Natural killer cell (primary cell): Measurements from ENCODE around the gene PEAK1. TPM values are rescaled to one million over a fixed set of nuclear protein-coding genes. Genes with fewer than 3 reads are reported as not detected.

ENCODE experiments used
- ATAC-seq, 3 donors: fragments of 150-1000 bp in 2 of 3; fragments of 200-7000 bp in 1 of 3; cut with Tn5 transposase; 1 replicate in 1 of 3; 2 replicates in 2 of 3; pipeline ENCODE4 v1.10.0; 2021; ENCODE audit warnings: mild to moderate bottlenecking in 2 of 3, moderate library complexity in 2 of 3
- DNase-seq, 2 donors: peaks; one replicate each; pipeline versions ENCODE4 v3.0.0 to v3.0.0-alpha.2; 2013 to 2021; ENCODE audit warnings: mixed read lengths in 1 of 2
- H3K27ac ChIP-seq: one replicate; pipeline ENCODE4 v1.5.1; 2013; ENCODE audit warnings: mild to moderate bottlenecking, low read length
- H3K27me3 ChIP-seq: one replicate; pipeline ENCODE4 v1.6.1; 2013; ENCODE audit warnings: low read length; ENCODE audit not compliant: control insufficient read depth, insufficient read depth
- H3K36me3 ChIP-seq: one replicate; pipeline ENCODE4 v1.6.1; 2013; ENCODE audit warnings: low read length; ENCODE audit not compliant: control insufficient read depth, insufficient read depth
- H3K4me1 ChIP-seq: one replicate; pipeline ENCODE4 v1.6.1; 2013; ENCODE audit warnings: low read length; ENCODE audit not compliant: control insufficient read depth, insufficient read depth
- H3K4me3 ChIP-seq: one replicate; pipeline ENCODE4 v1.5.1; 2013; ENCODE audit warnings: low read length
- H3K9me3 ChIP-seq: one replicate; pipeline ENCODE4 v1.6.1; 2013; ENCODE audit warnings: low read length; ENCODE audit not compliant: control insufficient read depth, insufficient read depth
- H3K27ac Mint-ChIP-seq, 2 donors: one replicate each; pipeline ENCODE4 v1.8.0; 2022; ENCODE audit warnings: mild to moderate bottlenecking in 2 of 2, mixed read lengths in 2 of 2, moderate library complexity in 1 of 2
- H3K27me3 Mint-ChIP-seq, 2 donors: one replicate each; pipeline ENCODE4 v1.8.0; 2022; ENCODE audit warnings: low read depth in 2 of 2, mixed read lengths in 2 of 2
- H3K36me3 Mint-ChIP-seq: one replicate; pipeline ENCODE4 v1.8.0; 2022; ENCODE audit warnings: mixed read lengths
- H3K4me1 Mint-ChIP-seq, 2 donors: one replicate each; pipeline ENCODE4 v1.8.0; 2022; ENCODE audit warnings: mixed read lengths in 2 of 2
- H3K4me3 Mint-ChIP-seq: one replicate; pipeline ENCODE4 v1.8.0; 2022; ENCODE audit warnings: mild to moderate bottlenecking, moderate library complexity, mixed read lengths
- H3K9me3 Mint-ChIP-seq, 2 donors: one replicate each; pipeline ENCODE4 v1.8.0; 2022; ENCODE audit warnings: mixed read lengths in 2 of 2
- WGBS: methylation state at CpG from one replicate; pipeline ENCODE4 v1.1.7; 2013; ENCODE audit warnings: missing lambda C conversion rate; ENCODE audit not compliant: insufficient coverage; 5-methylcytosine and 5-hydroxymethylcytosine counted together
- intact Hi-C: fragments of 100-400 bp; cut with micrococcal nuclease; formaldehyde crosslinking; loops from one replicate; pipeline ENCODE4 v1.14.2; 2022
- total RNA-seq, 4 donors: library from RNA; stranded (reverse); fragments of 120-200 nt in 1 of 4; gene quantifications; one replicate each; pipeline versions ENCODE4 v1.2.3 to v1.2.4, GENCODE V29; 2013 to 2022
- TF ChIP-seq, protein P1 (sequence below): fragments of 200-600 bp; IDR thresholded peaks from one replicate; pipeline ENCODE4 v1.8.0; 2022; ENCODE audit warnings: antibody characterized with exemption

PEAK1 gene
- total RNA-seq, 3 donors from 2014 or later (not counting 1 experiment from before 2014, with no cell fraction given), result 59.3 to 73.9 (median 69.1) TPM

GRCh38 chr15:77309392-77309791 lies 110.5 kb downstream of the PEAK1 start:
- TF ChIP-seq, protein P1, sequence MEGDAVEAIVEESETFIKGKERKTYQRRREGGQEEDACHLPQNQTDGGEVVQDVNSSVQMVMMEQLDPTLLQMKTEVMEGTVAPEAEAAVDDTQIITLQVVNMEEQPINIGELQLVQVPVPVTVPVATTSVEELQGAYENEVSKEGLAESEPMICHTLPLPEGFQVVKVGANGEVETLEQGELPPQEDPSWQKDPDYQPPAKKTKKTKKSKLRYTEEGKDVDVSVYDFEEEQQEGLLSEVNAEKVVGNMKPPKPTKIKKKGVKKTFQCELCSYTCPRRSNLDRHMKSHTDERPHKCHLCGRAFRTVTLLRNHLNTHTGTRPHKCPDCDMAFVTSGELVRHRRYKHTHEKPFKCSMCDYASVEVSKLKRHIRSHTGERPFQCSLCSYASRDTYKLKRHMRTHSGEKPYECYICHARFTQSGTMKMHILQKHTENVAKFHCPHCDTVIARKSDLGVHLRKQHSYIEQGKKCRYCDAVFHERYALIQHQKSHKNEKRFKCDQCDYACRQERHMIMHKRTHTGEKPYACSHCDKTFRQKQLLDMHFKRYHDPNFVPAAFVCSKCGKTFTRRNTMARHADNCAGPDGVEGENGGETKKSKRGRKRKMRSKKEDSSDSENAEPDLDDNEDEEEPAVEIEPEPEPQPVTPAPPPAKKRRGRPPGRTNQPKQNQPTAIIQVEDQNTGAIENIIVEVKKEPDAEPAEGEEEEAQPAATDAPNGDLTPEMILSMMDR, result no peak
- Histone ChIP-seq H3K9me3 (no peaks in the 10 kb centered on the region), H3K4me3 (no peak overlapping the region), H3K36me3 (no peaks in the 10 kb centered on the region), H3K27ac (no peak overlapping the region), H3K27me3 (no peaks in the 10 kb centered on the region), H3K4me1 (no peaks in the 10 kb centered on the region)
- Mint-ChIP-seq H3K4me1 (peaks cover 24 to 30% of the 10 kb centered on the region in 2 donors), H3K27me3 (no peaks in the 10 kb centered on the region), H3K36me3 (no peaks in the 10 kb centered on the region), H3K4me3 (no peak overlapping the region), H3K27ac (no peak overlapping the region), H3K9me3 (no peaks in the 10 kb centered on the region)
- ATAC-seq (no peak), DNase-seq (no peak)
- intact Hi-C loops, result no loop called here

DNA sequence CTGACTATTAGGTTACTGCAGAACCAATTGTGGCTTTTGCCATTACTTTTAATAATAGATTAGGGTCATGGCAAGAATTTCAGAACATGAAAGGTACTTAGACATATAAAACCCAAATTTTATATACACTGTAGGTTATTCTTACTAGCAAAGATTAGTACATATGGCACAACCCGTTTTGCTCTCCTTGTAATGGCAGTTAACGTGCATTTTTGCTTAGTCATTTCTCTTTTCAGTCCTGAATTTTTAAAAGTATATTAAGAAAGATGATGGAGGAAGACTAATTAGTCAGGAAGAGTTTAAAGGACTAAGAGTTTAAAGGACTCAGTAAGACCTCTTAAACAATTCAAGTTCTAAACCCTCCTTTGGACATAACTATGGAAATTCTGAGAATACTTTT lies 114.0 kb downstream of the PEAK1 start:
- Histone ChIP-seq H3K4me3 (no peak overlapping the region), H3K4me1 (no peaks in the 10 kb centered on the region), H3K9me3 (no peaks in the 10 kb centered on the region), H3K27me3 (no peaks in the 10 kb centered on the region), H3K36me3 (no peaks in the 10 kb centered on the region), H3K27ac (no peak overlapping the region)
- H3K27me3 Mint-ChIP-seq, result no peaks in the 10 kb centered on the region
- no peak overlapping the region for H3K27ac Mint-ChIP-seq
- peaks cover 17 to 40% of the 10 kb centered on the region in 2 donors for H3K4me1 Mint-ChIP-seq
- 52% methylated on average over 2 of the region's 2 CpGs for WGBS
- intact Hi-C loops, result no loop called here
- no peaks in the 10 kb centered on the region for H3K9me3 Mint-ChIP-seq
- no peak overlapping the region for H3K4me3 Mint-ChIP-seq
- H3K36me3 Mint-ChIP-seq, result no peaks in the 10 kb centered on the region
- ATAC-seq (no peak), DNase-seq (no peak)
- TF ChIP-seq, protein P1, result no peak

DNA sequence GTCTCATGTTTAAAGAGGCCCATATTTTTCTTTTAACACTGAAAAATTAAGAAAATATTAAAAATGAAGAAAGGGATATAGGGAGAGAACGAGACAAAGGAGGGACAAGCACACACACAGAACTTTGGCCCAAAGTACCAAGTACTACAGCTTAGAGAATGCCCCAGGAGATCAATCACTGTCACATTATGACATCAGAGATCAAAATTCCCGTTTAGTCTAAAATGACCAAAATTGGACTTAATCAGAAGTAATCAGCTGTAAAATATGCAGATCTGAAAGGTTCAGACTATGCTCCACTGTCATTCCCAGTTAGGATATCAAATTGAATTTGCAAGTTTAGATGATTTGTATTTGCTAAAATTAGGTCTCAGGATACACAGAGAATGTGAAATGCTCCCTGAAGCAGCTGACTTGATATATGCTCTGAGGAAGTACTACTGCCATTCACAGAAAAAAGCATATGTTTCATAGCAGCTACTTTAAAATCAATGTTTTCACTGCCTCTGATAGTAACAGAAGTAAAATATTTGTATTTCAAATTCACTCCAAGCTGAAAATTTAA lies 123.0 kb downstream of the PEAK1 start:
- H3K27me3 Mint-ChIP-seq, result no peaks in the 10 kb centered on the region
- 100% methylated on average over 1 of the region's 2 CpGs for WGBS
- TF ChIP-seq, protein P1, result no peak
- Histone ChIP-seq H3K4me1 (no peaks in the 10 kb centered on the region), H3K9me3 (no peaks in the 10 kb centered on the region), H3K4me3 (no peak overlapping the region), H3K27ac (no peak overlapping the region), H3K27me3 (no peaks in the 10 kb centered on the region), H3K36me3 (no peaks in the 10 kb centered on the region)
- no peaks in the 10 kb centered on the region for H3K9me3 Mint-ChIP-seq
- no peak overlapping the region for H3K27ac Mint-ChIP-seq
- intact Hi-C loops, result no loop called here
- H3K4me3 Mint-ChIP-seq, result no peak overlapping the region
- ATAC-seq, result no peak
- no peak for DNase-seq
- H3K4me1 Mint-ChIP-seq, result peaks cover 4 to 6% of the 10 kb centered on the region in 2 donors
- no peaks in the 10 kb centered on the region for H3K36me3 Mint-ChIP-seq

DNA sequence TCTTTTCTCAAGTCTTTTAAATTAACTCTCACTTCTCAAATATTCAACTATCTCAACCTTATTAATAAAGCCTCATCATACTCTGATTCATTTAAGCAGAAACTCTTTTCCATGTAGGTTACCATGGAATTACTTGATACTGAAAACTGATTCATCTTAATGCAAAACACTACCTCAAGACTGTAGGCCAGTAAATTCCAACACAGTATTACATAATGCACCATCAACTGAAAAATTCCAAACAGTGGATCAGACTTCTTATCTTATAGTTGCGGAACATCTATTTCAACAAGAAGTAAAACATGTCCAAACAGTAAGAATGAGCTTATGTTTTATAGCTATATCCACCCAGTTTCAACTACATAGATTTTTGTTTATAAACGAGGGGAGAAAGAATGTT lies 124.5 kb downstream of the PEAK1 start:
- TF ChIP-seq, protein P1, result no peak
- Histone ChIP-seq H3K9me3 (no peaks in the 10 kb centered on the region), H3K27me3 (no peaks in the 10 kb centered on the region), H3K36me3 (no peaks in the 10 kb centered on the region), H3K27ac (no peak overlapping the region), H3K4me3 (no peak overlapping the region), H3K4me1 (no peaks in the 10 kb centered on the region)
- Mint-ChIP-seq H3K27ac (no peak overlapping the region), H3K4me3 (no peak overlapping the region), H3K4me1 (peaks cover 4 to 10% of the 10 kb centered on the region in 2 donors), H3K27me3 (no peaks in the 10 kb centered on the region), H3K36me3 (no peaks in the 10 kb centered on the region), H3K9me3 (no peaks in the 10 kb centered on the region)
- intact Hi-C loops, result no loop called here
- no peak for DNase-seq
- no peak for ATAC-seq
- WGBS, result no CpG with 5 or more reads among the region's 2 CpGs
